GM21825 (cell line): Measurements from ENCODE around the gene C3orf70.

Source experiments
- ATAC-seq: cut with Tn5 transposase; IDR thresholded peaks from one replicate; pipeline ENCODE4 v1.9.1; 2021; ENCODE audit warnings: mild to moderate bottlenecking, moderate library complexity; ENCODE audit not compliant: unreplicated experiment

The C3orf70 gene

DNA sequence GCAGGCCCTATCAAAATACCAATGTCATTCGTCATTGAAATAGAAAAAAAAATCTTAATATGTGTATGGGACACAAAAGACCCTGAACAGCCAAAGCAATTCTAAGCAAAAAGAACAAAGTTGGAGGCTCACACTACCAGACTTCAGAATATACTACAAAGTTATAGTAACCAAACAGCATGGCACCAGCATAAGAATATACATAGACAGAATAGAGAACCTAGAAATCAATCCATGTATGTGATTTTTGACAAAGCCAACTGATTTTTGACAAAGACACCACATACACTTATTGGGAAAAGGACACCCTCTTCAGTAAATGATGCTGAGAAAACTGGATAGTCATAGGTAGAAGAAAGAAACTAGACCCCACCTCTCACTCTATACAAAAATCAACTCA is 95.0 kb downstream of the C3orf70 start:
- no peak for ATAC-seq

DNA sequence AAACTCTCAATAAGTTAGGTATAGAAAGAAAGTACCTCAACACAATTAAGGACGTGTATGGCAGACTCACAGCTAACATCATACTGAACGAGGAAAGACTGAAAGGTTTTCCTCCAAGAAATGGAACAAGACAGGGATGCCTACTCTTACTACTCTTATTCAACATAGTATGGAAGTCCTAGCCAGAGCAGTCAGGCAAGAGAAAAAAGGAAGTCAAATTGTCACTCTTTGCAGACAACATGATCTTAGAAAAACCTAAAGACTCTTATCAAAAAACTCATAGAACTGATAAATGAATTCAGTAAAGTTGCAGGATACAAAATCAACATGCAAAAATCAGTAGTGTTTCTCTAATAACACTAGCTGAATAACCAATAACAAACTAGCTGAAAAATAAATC is 96.0 kb downstream of the C3orf70 start:
- no peak for ATAC-seq

GRCh38 chr3:185052631-185053030 is 100.2 kb downstream of the C3orf70 start:
- ATAC-seq, result no peak

DNA sequence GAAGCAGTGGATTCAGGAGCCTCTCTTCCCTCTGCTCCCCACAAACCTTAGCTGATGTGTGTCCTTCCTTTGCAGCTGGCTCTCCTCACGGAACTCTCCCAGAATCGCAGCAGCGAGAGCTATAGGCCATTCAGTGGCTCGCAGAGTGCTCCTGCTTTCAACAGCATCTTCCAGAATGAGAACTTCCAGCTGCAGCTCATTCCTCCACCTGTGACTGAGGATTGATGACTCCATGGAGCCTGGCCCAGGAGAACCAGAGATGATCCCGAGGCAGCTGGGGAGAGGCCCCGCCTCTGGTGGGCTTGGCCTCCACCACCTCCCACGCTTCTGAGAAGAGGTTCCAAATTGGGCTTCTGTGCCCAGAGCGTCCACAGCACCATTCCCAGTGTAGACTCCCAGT is 101.1 kb downstream of the C3orf70 start:
- ATAC-seq, result no peak

GRCh38 chr3:185049710-185050109 is 103.2 kb downstream of the C3orf70 start:
- no peak for ATAC-seq

DNA sequence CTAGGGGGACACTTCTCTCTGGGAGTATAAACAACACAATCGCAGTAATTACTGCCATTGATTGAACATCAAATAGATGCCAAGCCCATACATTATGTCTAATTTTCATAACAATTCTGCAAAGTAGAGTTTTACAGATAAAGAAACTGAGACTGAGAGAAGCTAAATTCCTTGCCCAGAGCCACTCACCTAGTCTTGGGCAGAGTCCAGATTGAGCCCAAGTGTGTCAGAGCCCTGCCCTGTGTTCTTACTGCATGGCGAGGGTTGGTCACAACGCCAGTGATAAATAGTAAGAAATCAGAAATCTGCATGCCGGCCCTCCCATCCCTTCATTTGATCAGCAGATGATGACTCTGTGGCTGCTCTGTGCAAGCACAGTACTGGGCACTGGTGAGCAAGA is 106.3 kb downstream of the C3orf70 start:
- no peak for ATAC-seq

- ATAC-seq, result no peak
Measured at GRCh38 chr3:185046164-185046515, 106.7 kb downstream of the C3orf70 start.

- no peak for ATAC-seq
Measured at GRCh38 chr3:185042312-185043050, 110.4 kb downstream of the C3orf70 start.

GRCh38 chr3:185041540-185041939 is 111.3 kb downstream of the C3orf70 start:
- ATAC-seq, result no peak

GRCh38 chr3:185040425-185040824 is 112.4 kb downstream of the C3orf70 start:
- ATAC-seq, result no peak

GRCh38 chr3:185037801-185038200 is 115.1 kb downstream of the C3orf70 start:
- no peak for ATAC-seq

DNA sequence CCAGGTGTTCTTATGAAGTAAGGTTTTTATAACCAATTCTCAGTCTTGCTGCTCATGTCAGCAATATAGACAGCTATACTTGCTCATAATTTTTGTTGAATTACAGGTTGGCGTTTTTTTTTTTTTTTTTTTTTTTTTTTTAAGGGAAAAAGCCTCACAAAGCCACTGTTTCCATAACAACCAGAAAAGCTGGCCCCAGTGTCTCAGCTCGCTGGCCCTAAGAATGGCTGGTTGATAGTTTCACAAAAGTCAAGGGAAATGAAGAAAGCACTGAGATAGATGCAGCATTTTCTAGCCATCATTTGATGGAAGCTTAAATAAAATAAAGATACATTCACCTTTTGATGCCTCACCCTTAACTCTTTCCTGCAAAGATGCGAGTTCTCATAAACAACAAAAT is 121.9 kb downstream of the C3orf70 start:
- ATAC-seq, result no peak

DNA sequence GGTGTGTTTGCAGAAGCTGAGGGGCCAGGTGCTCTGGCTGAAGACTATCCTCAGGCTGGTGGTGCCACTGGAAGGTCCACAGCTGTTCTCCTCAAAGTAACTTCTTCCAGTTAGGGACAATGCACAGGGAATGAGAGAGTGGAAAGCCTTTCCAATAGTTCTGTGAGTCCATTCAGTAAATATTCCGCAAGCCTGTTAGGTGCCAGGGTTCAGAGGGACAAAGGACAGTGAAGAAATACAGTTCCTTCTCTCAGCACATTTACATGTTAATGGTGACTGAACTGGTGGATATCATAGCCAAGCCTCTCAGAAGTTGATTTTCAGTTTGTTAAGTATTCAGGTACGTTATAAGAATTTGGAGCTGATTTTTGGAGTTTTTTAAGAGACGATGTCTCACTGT is 122.5 kb downstream of the C3orf70 start:
- ATAC-seq, result no peak

DNA sequence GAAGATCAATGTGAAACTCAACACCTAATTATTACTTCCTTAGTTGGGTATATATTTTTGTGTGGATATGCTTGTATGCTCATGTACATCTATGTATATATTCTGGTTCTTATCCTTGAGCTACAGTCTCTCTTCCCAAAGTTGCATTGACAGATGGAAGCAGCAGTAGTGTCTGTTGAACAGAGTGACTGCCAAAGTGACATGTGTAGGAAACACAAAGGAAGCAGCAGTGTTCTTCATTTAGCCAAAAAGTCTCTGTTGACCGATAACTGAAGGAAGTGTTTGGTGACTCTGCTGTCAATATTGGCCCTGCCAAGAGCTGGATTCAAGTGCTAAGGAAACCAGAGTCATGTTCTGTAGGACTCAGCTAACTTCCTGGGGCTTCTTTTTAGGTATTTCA is 123.8 kb downstream of the C3orf70 start:
- ATAC-seq, result no peak

DNA sequence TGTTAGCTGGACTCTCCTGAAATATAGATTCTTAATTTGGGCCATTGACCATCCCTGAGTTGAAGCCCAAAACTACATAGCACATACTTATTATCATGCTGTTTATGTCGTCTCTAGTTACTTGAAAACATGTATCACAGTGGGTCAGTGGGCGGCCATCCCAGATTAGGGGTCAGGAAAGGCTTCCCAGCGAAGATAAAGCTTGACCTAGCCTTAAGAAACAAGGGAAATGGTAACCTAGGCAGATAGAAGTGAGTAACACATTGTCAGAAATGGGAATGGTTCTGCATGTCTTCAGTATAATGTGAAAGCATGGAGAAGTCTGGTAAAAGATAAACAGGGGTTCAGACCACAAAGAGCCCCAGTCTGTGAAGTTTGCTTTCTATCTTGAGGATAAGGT is 124.7 kb downstream of the C3orf70 start:
- no peak for ATAC-seq
